ENCODE data around the gene CRYBG3.
A peak's percentile ranks its signal among the peaks of the same experiment; 100 is the strongest.

The CRYBG3 gene

DNA sequence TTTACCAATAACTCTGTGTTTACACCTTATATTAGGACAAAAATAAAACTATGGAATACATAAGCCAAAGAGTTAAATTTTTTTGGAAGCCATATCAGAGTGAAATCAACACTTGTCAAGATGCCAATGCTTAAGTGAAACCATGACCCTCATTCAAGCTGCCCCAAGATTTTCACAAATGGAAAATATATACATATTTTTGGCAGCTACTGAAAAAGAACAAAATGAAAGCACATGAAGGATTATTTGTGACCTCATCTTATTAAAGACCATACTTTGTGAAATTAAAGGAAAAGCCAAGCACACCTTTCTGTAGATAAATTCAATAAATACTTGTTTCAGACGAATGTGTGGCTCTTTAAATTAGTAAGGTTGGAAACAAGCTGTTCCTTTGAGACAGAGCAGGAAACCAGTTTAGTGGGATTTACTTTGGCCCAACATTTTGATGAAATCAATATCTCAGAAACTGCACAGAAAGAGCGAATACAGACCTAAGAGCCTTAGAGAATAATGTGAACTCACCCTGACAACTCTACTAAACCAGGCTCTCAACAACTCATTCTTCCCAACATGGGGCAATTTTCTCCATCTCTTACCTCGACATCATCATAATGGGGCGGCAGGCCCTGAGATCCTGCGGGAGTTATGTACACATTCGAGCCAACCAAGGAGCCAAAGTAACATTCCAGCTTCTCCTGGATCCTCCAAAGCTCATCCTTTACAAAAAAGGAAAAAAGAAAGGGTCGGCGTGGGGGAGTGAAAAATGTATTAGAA, 139.4 kb downstream of the CRYBG3 start:
- Histone ChIP-seq H3K4me1 (ENCODE audit: control insufficient read depth, insufficient read depth, low read length) (peaks cover 39% of the 10 kb centered on the region), H3K27me3 (replicated peaks; ENCODE audit: control insufficient read depth, insufficient read depth, low read length) (no peaks in the 10 kb centered on the region), H3K36me3 (ENCODE audit: control insufficient read depth, insufficient read depth, low read length, severe bottlenecking) (peaks cover 23% of the 10 kb centered on the region), H3K9ac (ENCODE audit: low read length) (no peak overlapping the region), H3K4me3 (ENCODE audit: low read length) (peak overlapping the region; percentile 57), H3K9me3 (ENCODE audit: control insufficient read depth, low read length) (no peaks in the 10 kb centered on the region)
- peak; percentile 40 for DNase-seq (ENCODE audit: low read depth)

DNA sequence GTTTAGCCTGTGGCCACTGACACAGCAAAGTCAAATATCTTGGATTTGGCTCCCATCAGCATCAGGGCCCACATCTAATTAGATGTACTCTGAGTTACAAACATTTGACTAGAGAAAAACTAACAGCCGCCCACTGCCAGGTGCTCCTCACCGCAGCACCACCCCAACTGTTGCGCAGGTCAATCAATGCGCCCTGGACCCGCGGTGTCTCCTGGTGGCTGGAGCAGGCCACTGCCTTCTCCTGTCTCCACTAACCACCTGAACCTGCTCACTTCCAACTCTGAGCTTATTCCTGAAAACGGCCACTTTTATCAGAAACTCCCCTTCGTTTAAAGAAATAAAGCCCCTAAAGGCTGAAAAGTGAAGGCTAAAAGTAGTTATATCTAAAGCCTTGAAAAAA, 146.2 kb downstream of the CRYBG3 start:
- Histone ChIP-seq H3K9ac (ENCODE audit: low read length) (no peak overlapping the region), H3K4me3 (ENCODE audit: low read length) (no peak overlapping the region), H3K9me3 (ENCODE audit: control insufficient read depth, low read length) (no peaks in the 10 kb centered on the region), H3K36me3 (ENCODE audit: control insufficient read depth, insufficient read depth, low read length, severe bottlenecking) (peaks cover 20% of the 10 kb centered on the region), H3K27me3 (replicated peaks; ENCODE audit: control insufficient read depth, insufficient read depth, low read length) (no peaks in the 10 kb centered on the region), H3K4me1 (ENCODE audit: control insufficient read depth, insufficient read depth, low read length) (peaks cover 23% of the 10 kb centered on the region)
- DNase-seq (ENCODE audit: low read depth), result no peak

DNA sequence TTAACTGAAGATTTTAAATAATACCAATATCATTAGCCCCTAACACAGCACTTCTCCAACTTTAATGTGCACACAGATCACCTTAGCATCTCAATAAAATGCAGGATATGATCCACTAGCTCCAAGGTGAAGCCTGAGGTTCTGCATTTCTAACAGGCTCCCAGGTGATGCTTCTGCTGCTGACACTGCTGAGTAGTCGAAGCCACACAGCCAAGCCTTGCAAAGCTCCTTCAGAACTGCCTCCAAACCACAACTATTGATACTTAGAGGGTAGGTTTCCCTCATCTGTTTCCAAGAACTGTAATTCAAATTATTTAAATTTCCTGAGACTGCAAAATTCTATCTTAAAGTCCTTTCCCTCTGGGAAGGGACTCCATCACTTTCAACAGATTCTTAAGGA, 146.6 kb downstream of the CRYBG3 start:
- Histone ChIP-seq H3K4me3 (ENCODE audit: low read length) (no peak overlapping the region), H3K36me3 (ENCODE audit: control insufficient read depth, insufficient read depth, low read length, severe bottlenecking) (peaks cover 20% of the 10 kb centered on the region)

DNA sequence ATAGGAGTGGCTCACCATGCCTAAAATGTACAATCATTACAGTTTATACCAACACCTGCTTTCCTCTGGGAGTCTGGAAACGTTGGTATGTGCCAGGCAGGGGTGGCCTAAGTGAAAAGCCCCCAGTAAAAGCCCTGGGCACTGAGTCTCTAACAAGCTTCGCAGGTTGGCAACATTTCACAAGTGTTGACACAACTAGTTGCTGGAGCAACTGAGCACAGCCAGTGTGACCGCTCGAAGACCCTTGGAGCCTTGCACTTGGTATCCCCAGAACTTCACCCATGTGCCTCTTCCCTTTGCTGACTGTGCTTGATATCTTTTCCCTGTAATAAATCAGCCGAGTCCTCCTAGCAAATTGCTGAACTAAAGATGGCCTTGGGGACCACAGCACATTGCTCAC, 147.7 kb downstream of the CRYBG3 start:
- peaks cover 20% of the 10 kb centered on the region for H3K36me3 ChIP-seq (ENCODE audit: control insufficient read depth, insufficient read depth, low read length, severe bottlenecking)
- H3K9ac ChIP-seq (ENCODE audit: low read length), result no peak overlapping the region
- no peak for DNase-seq (ENCODE audit: low read depth)
- no peaks in the 10 kb centered on the region for H3K9me3 ChIP-seq (ENCODE audit: control insufficient read depth, low read length)
- H3K4me1 ChIP-seq (ENCODE audit: control insufficient read depth, insufficient read depth, low read length), result peaks cover 23% of the 10 kb centered on the region
- H3K4me3 ChIP-seq (ENCODE audit: low read length), result no peak overlapping the region
- H3K27me3 ChIP-seq (replicated peaks; ENCODE audit: control insufficient read depth, insufficient read depth, low read length), result no peaks in the 10 kb centered on the region

More for the DNA sequence above, 146.6 kb downstream of the CRYBG3 start:
- Histone ChIP-seq H3K9ac (ENCODE audit: low read length) (no peak overlapping the region), H3K27me3 (replicated peaks; ENCODE audit: control insufficient read depth, insufficient read depth, low read length) (no peaks in the 10 kb centered on the region), H3K9me3 (ENCODE audit: control insufficient read depth, low read length) (no peaks in the 10 kb centered on the region), H3K4me1 (ENCODE audit: control insufficient read depth, insufficient read depth, low read length) (peaks cover 23% of the 10 kb centered on the region)
- no peak for DNase-seq (ENCODE audit: low read depth)

DNA sequence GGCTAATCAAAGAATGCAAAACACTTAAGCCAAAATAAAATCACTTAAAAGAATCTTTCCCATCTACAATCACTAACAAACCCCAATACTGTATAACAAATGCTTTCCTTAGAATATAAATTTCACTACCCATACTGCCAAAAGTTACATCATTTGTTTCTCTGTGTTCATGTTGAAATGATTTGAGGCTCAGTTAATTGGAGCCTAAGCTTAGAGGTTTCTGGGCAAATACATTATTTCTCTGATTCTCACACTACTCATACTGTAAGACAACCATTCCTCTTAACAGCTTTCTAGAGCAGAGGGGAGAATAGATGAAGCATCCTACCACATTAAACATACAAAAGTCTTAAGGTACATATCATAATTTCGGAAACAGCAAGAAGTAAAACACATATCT, 148.3 kb downstream of the CRYBG3 start:
- Histone ChIP-seq H3K36me3 (ENCODE audit: control insufficient read depth, insufficient read depth, low read length, severe bottlenecking) (peaks cover 20% of the 10 kb centered on the region), H3K4me1 (ENCODE audit: control insufficient read depth, insufficient read depth, low read length) (peaks cover 19% of the 10 kb centered on the region), H3K27me3 (replicated peaks; ENCODE audit: control insufficient read depth, insufficient read depth, low read length) (no peaks in the 10 kb centered on the region), H3K4me3 (ENCODE audit: low read length) (peak overlapping the region; percentile 82), H3K9ac (ENCODE audit: low read length) (peak overlapping the region; percentile 66), H3K9me3 (ENCODE audit: control insufficient read depth, low read length) (no peaks in the 10 kb centered on the region)
- DNase-seq (ENCODE audit: low read depth), result peak; percentile 59

DNA sequence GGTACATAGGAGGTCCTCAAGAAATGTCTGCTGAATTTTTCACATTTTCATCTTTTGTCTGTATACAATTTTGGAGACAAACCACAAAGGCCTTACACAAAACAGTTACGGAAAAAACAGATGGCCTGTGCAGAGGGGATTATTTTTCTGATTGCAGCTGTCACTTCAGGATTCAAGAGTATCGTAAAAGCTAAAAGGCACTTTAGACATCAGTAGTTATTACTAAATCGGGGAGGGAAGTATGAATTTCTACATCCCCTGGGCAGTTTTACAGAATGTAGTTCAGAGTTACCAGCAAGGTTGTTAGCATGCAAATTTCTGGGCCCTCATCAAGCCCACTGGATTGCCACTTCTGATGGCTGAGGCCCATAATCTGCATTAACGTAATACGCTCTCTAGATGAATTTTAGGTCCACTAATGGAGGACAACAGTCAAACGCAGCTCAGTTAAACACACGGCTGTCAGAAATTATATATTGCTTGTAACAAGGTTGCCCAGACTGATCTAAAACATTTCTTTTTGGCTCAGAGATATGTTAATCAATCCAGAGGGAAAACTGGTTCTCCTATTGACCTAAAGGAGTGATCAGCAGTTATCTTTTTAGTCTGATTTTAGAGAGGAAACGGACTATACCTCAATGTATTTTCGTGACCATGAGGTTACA, 149.3 kb downstream of the CRYBG3 start:
- Histone ChIP-seq H3K9ac (ENCODE audit: low read length) (peak overlapping the region; percentile 66), H3K36me3 (ENCODE audit: control insufficient read depth, insufficient read depth, low read length, severe bottlenecking) (peaks cover 14% of the 10 kb centered on the region), H3K4me1 (ENCODE audit: control insufficient read depth, insufficient read depth, low read length) (peaks cover 19% of the 10 kb centered on the region), H3K4me3 (ENCODE audit: low read length) (peak overlapping the region; percentile 82), H3K9me3 (ENCODE audit: control insufficient read depth, low read length) (no peaks in the 10 kb centered on the region), H3K27me3 (replicated peaks; ENCODE audit: control insufficient read depth, insufficient read depth, low read length) (no peaks in the 10 kb centered on the region)
- no peak for DNase-seq (ENCODE audit: low read depth)

DNA sequence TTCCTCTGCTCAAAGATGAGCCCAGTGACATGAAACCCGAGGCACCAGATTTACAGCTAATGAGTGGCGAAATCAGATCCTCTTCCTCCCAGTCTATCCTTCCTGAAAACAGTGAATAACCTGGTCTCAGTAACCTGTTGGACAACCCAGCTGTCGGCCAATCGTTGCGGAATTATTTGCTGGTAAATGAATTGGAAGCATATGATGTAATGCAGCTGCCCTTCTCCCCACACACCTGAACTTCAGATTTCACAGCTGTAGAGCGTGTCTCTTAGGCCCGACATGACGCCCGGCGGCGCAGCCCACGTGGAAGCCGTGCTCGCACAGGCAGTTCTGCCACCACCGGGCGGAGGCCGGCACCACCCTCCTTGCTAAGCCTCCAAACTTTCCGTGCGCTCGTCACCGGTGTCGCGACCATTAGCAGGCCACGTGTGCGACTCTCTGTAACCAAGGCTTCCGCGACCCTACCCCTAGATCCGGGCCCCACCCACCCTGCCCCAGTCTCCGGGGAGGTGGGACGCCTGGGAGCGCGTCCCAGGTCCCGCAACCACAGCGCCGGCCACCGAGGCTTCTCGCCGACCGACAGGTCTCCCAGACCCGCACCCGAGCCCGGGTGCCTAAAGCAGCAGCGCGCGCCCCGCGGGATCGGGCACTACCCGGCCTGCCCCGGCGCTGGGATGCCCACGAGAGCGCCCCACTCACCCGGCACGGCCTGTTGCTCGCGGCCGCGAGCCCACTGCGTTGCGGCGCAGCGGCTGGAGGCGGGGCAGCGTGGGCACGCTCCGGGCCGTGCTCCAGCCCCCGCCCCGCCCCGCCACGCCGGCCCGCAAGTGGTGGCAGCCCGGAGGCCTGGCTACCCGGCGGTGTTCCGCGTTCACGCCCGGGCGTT, 150.1 kb downstream of the CRYBG3 start, which contains the start of gene RIOX2:
Gene RIOX2, minus strand, starts transcription at position 753 of the 889 bp plus-strand sequence. CDS start 4,838 bp downstream, outside the sequence.
- H3K36me3 ChIP-seq (ENCODE audit: control insufficient read depth, insufficient read depth, low read length, severe bottlenecking), result peaks cover 6% of the 10 kb centered on the region
- peak within 1 kb of the TSS; percentile 82 for H3K4me3 ChIP-seq (ENCODE audit: low read length)
- peaks cover 19% of the 10 kb centered on the region for H3K4me1 ChIP-seq (ENCODE audit: control insufficient read depth, insufficient read depth, low read length)
- no peaks in the 10 kb centered on the region for H3K27me3 ChIP-seq (replicated peaks; ENCODE audit: control insufficient read depth, insufficient read depth, low read length)
- peak; percentile 85 for DNase-seq (ENCODE audit: low read depth)
- H3K9me3 ChIP-seq (ENCODE audit: control insufficient read depth, low read length), result no peaks in the 10 kb centered on the region
- H3K9ac ChIP-seq (ENCODE audit: low read length), result peak within 1 kb of the TSS; percentile 66

DNA sequence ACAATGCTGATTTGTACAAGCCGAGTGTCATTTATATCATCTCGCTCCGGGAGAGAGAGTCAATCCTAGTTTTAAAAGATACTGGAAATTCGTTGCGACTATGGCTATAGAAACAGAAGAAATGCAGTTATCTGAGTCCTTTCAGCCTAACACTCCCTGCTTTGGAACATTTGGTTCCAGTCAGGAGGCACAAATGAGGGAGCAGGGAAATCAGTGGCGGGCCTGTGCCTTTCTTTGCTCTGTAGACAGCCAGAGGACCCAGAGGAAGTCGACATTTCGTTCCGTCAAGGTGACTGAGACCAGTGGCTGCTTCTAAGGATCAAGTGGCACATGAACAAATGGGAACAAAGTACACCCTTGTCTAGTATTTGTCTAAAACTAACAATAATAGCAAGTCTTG, 151.2 kb downstream of the CRYBG3 start:
- Histone ChIP-seq H3K4me3 (ENCODE audit: low read length) (peak overlapping the region; percentile 82), H3K36me3 (ENCODE audit: control insufficient read depth, insufficient read depth, low read length, severe bottlenecking) (no peaks in the 10 kb centered on the region), H3K9ac (ENCODE audit: low read length) (peak overlapping the region; percentile 66), H3K27me3 (replicated peaks; ENCODE audit: control insufficient read depth, insufficient read depth, low read length) (no peaks in the 10 kb centered on the region), H3K4me1 (ENCODE audit: control insufficient read depth, insufficient read depth, low read length) (peaks cover 19% of the 10 kb centered on the region), H3K9me3 (ENCODE audit: control insufficient read depth, low read length) (no peaks in the 10 kb centered on the region)
- no peak for DNase-seq (ENCODE audit: low read depth)

DNA sequence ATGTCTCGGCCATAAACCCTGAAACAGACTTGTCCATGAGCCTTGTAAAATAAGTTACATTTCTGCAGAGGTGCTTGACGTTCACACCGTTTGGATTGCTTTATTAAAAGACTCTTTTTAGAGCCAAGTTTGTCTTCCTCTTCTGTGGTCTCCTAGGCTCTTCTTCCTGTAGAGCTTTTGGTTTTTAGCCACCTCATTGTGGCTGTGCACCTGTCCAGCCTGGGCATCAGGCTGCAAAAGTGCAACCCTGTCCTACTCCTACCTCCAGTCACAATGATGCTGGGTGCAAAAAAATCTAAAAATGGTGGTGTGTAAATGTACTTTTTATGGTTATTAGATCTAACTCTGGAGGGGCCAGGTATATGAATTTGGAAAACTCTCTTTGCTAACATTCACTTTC, 153.2 kb downstream of the CRYBG3 start:
- H3K27me3 ChIP-seq (replicated peaks; ENCODE audit: control insufficient read depth, insufficient read depth, low read length), result no peaks in the 10 kb centered on the region
- no peak overlapping the region for H3K9ac ChIP-seq (ENCODE audit: low read length)
- no peak for DNase-seq (ENCODE audit: low read depth)
- peaks cover 18% of the 10 kb centered on the region for H3K4me1 ChIP-seq (ENCODE audit: control insufficient read depth, insufficient read depth, low read length)
- no peaks in the 10 kb centered on the region for H3K36me3 ChIP-seq (ENCODE audit: control insufficient read depth, insufficient read depth, low read length, severe bottlenecking)
- H3K9me3 ChIP-seq (ENCODE audit: control insufficient read depth, low read length), result no peaks in the 10 kb centered on the region
- no peak overlapping the region for H3K4me3 ChIP-seq (ENCODE audit: low read length)

DNA sequence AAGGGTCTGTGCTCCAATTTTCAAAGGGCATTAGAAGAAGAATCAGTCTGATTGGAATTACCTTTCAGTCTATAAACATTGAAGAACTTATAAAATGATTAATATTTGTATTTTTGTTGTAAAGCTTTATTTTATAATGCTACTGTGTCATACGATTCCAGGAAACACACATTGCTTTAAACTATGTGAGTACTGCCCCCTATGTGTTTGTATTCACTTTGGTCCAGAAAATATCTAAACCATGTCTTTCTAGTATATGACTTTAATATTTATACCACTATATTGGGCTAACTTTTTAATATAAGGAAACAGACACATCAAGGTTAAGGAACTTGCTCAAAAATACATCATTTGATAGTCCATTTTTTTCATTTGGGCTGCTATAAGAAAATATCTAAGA, 153.7 kb downstream of the CRYBG3 start:
- Histone ChIP-seq H3K27me3 (replicated peaks; ENCODE audit: control insufficient read depth, insufficient read depth, low read length) (no peaks in the 10 kb centered on the region), H3K9me3 (ENCODE audit: control insufficient read depth, low read length) (no peaks in the 10 kb centered on the region), H3K9ac (ENCODE audit: low read length) (no peak overlapping the region), H3K36me3 (ENCODE audit: control insufficient read depth, insufficient read depth, low read length, severe bottlenecking) (no peaks in the 10 kb centered on the region), H3K4me3 (ENCODE audit: low read length) (no peak overlapping the region), H3K4me1 (ENCODE audit: control insufficient read depth, insufficient read depth, low read length) (peaks cover 13% of the 10 kb centered on the region)
- DNase-seq (ENCODE audit: low read depth), result peak; percentile 45

DNA sequence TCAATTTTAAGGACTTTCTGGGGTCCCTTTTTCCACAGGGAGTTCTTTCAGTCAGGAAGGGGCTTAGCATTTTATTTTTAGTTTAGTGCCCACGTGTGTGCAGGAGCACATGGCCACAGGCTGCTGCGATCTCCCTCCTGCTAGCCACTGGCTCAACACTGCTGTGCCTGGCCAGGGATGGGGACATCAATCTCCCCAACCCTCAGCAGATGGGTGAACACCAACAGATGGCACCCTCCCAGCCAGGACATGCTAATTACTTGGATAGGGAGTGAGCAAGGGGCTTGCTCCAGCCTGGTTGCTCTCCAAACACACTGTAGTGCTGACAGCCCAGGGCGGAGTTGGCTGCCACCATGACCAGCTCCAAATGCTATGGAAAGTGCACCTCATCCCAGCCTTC, 157.8 kb downstream of the CRYBG3 start:
- no peaks in the 10 kb centered on the region for H3K9me3 ChIP-seq (ENCODE audit: control insufficient read depth, low read length)
- no peak overlapping the region for H3K9ac ChIP-seq (ENCODE audit: low read length)
- H3K27me3 ChIP-seq (replicated peaks; ENCODE audit: control insufficient read depth, insufficient read depth, low read length), result no peaks in the 10 kb centered on the region
- no peaks in the 10 kb centered on the region for H3K36me3 ChIP-seq (ENCODE audit: control insufficient read depth, insufficient read depth, low read length, severe bottlenecking)
- peaks cover 16% of the 10 kb centered on the region for H3K4me1 ChIP-seq (ENCODE audit: control insufficient read depth, insufficient read depth, low read length)
- DNase-seq (ENCODE audit: low read depth), result no peak
- H3K4me3 ChIP-seq (ENCODE audit: low read length), result no peak overlapping the region

Measured in adipocyte (in vitro differentiated cells).